Smooth muscle cell (in vitro differentiated cells): ENCODE data around the gene CILP2. TPM values are rescaled to one million over a fixed set of nuclear protein-coding genes. Genes with fewer than 3 reads are reported as not detected.

ENCODE experiments used
- DNase-seq: peaks from one replicate; lab custom pipeline; 2025; ENCODE audit not compliant: unreplicated experiment; lab: John Stamatoyannopoulos, UW
- H2AFZ ChIP-seq: fragments of 200-600 bp; sonication (generic); 2 replicates; pipeline ENCODE4 v1.6.0; 2016; ENCODE audit warnings: antibody characterized with exemption, low read depth, mild to moderate bottlenecking
- H3F3A ChIP-seq: fragments of 200-600 bp; sonication (generic); 2 replicates; pipeline ENCODE4 v1.6.0; 2017; ENCODE audit warnings: antibody characterized with exemption, low read depth
- H3K27ac ChIP-seq: fragments of 200-600 bp; sonication (generic); 2 replicates; pipeline ENCODE4 v1.5.1; 2016; ENCODE audit warnings: low read depth, mild to moderate bottlenecking
- H3K27me3 ChIP-seq: fragments of 200-600 bp; sonication (generic); 2 replicates; pipeline ENCODE4 v1.6.1; 2016; ENCODE audit warnings: low read depth, mild to moderate bottlenecking
- H3K36me3 ChIP-seq: fragments of 200-600 bp; sonication (generic); 2 replicates; pipeline ENCODE4 v1.5.1; 2016; ENCODE audit warnings: low read depth
- H3K4me1 ChIP-seq: fragments of 200-600 bp; sonication (generic); 2 replicates; pipeline ENCODE4 v1.5.1; 2016; ENCODE audit warnings: low read depth
- H3K4me2 ChIP-seq: fragments of 200-600 bp; sonication (generic); 2 replicates; pipeline ENCODE4 v1.6.0; 2016; ENCODE audit warnings: mild to moderate bottlenecking
- H3K4me3 ChIP-seq: fragments of 200-600 bp; sonication (generic); 2 replicates; pipeline ENCODE4 v1.5.1; 2016; ENCODE audit warnings: mild to moderate bottlenecking
- H3K79me2 ChIP-seq: fragments of 200-600 bp; sonication (generic); 2 replicates; pipeline ENCODE4 v1.6.0; 2016; ENCODE audit warnings: low read depth, mild to moderate bottlenecking
- H3K9ac ChIP-seq: fragments of 200-600 bp; sonication (generic); 2 replicates; pipeline ENCODE4 v1.6.0; 2016; ENCODE audit warnings: low read depth
- H3K9me3 ChIP-seq: fragments of 200-600 bp; sonication (generic); replicated peaks from 2 replicates; pipeline ENCODE4 v1.5.1; 2016; ENCODE audit warnings: low read depth
- H4K20me1 ChIP-seq: fragments of 200-600 bp; sonication (generic); 2 replicates; pipeline ENCODE4 v1.6.0; 2016; ENCODE audit warnings: low read depth
- WGBS: methylation state at CpG from one replicate; pipeline ENCODE4 v1.1.7; 2016; ENCODE audit warnings: low lambda C conversion rate; 5-methylcytosine and 5-hydroxymethylcytosine counted together
- polyA plus RNA-seq: library from polyadenylated mRNA; unstranded; fragments of >200 nt; fragmentation: Nextera tagmentation; extraction: Ambion mirVana; gene quantifications from 2 replicates; pipeline ENCODE4 v1.2.1, GENCODE V29; 2016
- total RNA-seq: library from RNA; depleted of rRNA; stranded (reverse); fragments of >200 nt; gene quantifications from 2 replicates; pipeline ENCODE4 v1.2.3, GENCODE V29; 2014
- TF ChIP-seq, protein P1 (sequence below): fragments of 200-600 bp; sonication (generic); IDR thresholded peaks from 2 replicates; pipeline ENCODE4 v1.5.1; 2017; ENCODE audit warnings: borderline replicate concordance, mild to moderate bottlenecking, antibody characterized with exemption; ENCODE audit not compliant: insufficient read depth, poor library complexity, severe bottlenecking

The CILP2 gene
- total and polyA plus RNA-seq, 2 experiments from 2014 or later: 27.2 to 95.0 TPM

DNA sequence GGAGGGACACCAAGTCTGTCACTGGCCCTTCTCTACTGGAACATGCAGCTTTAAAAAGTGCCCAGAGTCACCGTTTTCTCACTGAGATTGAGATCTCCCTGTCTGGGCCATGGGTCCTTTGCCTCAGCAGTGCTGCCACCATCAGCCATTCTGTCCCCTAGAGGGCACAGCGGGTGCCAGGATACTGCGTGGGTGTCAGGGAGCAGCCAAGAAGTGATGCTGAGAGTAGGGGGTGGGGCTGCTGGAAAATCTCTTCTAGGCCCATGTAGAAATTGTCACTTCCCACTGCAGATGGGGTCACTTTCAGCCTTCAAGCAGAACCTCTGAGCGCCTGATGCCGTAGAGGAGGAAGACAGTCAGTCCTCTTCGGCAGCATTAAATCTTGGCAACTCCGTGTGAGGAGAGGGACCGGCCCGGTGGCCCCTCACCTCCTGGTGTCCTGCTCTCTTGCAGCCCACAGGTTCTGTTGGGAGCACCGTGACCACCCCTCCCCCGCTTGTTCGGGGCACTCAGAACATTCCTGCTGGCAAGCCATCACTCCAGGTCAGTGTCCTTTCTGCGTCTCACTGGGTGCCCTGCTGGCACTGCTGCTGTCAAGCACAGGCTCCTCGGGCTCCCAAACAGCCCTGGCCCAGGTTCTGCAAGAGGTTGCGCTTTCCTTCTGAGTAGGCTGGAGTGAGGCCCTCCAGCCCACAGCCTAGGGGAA, 44.1 kb upstream of the CILP2 start:
- peaks cover 10% of the 10 kb centered on the region for H3F3A ChIP-seq
- peaks cover 5% of the 10 kb centered on the region for H3K4me1 ChIP-seq
- no peak overlapping the region for H2AFZ ChIP-seq
- DNase-seq: no peak
- TF ChIP-seq, protein P1, sequence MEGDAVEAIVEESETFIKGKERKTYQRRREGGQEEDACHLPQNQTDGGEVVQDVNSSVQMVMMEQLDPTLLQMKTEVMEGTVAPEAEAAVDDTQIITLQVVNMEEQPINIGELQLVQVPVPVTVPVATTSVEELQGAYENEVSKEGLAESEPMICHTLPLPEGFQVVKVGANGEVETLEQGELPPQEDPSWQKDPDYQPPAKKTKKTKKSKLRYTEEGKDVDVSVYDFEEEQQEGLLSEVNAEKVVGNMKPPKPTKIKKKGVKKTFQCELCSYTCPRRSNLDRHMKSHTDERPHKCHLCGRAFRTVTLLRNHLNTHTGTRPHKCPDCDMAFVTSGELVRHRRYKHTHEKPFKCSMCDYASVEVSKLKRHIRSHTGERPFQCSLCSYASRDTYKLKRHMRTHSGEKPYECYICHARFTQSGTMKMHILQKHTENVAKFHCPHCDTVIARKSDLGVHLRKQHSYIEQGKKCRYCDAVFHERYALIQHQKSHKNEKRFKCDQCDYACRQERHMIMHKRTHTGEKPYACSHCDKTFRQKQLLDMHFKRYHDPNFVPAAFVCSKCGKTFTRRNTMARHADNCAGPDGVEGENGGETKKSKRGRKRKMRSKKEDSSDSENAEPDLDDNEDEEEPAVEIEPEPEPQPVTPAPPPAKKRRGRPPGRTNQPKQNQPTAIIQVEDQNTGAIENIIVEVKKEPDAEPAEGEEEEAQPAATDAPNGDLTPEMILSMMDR: no peak
- H3K4me3 ChIP-seq: no peak overlapping the region
- H3K79me2 ChIP-seq: peaks cover 29% of the 10 kb centered on the region
- H3K27me3 ChIP-seq: no peaks in the 10 kb centered on the region
- 97% methylated on average over 15 of the region's 15 CpGs for WGBS
- H3K9ac ChIP-seq: no peak overlapping the region
- peaks cover 26% of the 10 kb centered on the region for H4K20me1 ChIP-seq
- H3K4me2 ChIP-seq: no peak overlapping the region
- H3K27ac ChIP-seq: no peak overlapping the region
- H3K36me3 ChIP-seq: no peaks in the 10 kb centered on the region
- H3K9me3 ChIP-seq: no peaks in the 10 kb centered on the region

DNA sequence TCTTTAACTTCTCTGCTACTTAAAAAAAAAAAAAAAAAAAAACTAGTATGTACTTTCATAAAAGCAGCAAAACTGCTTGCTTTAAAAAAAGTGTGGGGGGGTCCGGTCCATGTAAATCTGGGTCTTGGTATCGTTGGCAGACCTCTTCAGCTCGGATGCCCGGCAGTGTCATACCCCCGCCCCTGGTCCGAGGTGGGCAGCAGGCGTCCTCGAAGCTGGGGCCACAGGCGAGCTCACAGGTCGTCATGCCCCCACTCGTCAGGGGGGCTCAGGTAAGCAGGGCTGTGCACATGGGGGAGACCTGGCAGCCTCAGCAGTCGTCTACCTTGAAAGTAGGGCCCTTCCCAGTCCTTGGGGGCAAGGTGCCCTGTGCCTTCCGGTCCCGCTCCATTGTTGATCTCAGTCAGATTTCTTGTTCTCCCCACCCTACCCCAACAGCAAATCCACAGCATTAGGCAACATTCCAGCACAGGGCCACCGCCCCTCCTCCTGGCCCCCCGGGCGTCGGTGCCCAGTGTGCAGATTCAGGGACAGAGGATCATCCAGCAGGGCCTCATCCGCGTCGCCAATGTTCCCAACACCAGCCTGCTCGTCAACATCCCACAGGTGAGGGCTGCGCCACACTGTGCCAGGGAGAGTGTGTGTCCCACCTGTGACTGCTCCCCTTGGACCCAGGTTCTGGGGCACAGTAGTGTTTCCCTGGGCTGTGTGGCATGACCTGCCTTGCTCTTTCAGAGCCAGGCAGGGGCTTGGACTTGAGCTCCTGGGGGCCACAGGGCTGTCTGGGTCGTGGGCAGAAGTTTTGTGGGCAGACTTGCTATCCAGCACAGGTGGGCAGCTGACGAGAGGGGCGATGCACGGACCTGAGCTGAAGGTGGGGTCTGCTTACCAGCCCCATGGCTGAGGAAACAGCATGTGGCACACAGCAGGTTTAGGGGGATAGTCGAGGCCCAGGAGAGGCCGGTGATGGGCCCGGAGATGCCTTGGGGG, 42.2 kb upstream of the CILP2 start:
- Histone ChIP-seq H3K9me3 (no peaks in the 10 kb centered on the region), H3F3A (no peaks in the 10 kb centered on the region), H4K20me1 (peaks cover 21% of the 10 kb centered on the region), H2AFZ (no peak overlapping the region), H3K27ac (no peak overlapping the region), H3K79me2 (peaks cover 24% of the 10 kb centered on the region), H3K4me2 (no peak overlapping the region), H3K4me3 (no peak overlapping the region), H3K36me3 (no peaks in the 10 kb centered on the region), H3K9ac (no peak overlapping the region), H3K27me3 (no peaks in the 10 kb centered on the region), H3K4me1 (no peaks in the 10 kb centered on the region)
- DNase-seq: no peak
- TF ChIP-seq, protein P1: no peak
- 96% methylated on average over 30 of the region's 30 CpGs for WGBS

DNA sequence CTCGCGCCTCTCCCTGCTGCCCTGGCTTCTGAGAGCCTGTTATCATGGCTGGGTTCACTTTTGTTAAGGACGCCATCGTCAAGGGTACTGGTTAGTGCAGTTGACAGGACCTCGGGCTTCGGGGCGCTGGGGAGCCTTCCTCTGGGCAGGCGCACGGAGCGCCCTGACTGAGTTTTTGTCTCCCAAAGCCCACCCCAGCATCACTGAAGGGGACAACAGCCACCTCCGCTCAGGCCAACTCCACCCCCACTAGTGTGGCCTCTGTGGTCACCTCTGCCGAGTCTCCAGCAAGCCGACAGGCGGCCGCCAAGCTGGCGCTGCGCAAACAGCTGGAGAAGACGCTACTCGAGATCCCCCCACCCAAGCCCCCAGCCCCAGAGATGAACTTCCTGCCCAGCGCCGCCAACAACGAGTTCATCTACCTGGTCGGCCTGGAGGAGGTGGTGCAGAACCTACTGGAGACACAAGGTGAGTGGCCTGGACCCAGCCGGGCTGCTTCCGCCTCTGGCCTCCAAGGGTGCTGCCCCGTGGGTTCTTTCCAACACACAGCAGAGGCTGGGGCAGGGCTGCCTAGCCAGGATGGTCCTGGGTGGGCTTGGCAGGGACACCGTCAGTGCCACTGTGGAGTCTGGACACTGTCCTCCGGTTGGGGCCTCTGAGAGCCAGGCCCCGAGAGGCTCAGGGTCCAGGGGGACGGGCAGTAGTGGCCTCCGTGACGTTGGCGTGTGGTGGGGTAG, 39.6 kb upstream of the CILP2 start:
- WGBS: 98% methylated on average over 33 of the region's 33 CpGs
- no peaks in the 10 kb centered on the region for H3K36me3 ChIP-seq
- H3K9ac ChIP-seq: no peak overlapping the region

More for the DNA sequence above, 39.6 kb upstream of the CILP2 start:
- TF ChIP-seq, protein P1: no peak
- H2AFZ ChIP-seq: no peak overlapping the region
- H3F3A ChIP-seq: no peaks in the 10 kb centered on the region
- DNase-seq: no peak
- H3K27ac ChIP-seq: no peak overlapping the region
- no peak overlapping the region for H3K4me2 ChIP-seq
- H3K79me2 ChIP-seq: peaks cover 18% of the 10 kb centered on the region
- H3K4me3 ChIP-seq: no peak overlapping the region
- no peaks in the 10 kb centered on the region for H3K4me1 ChIP-seq
- H3K9me3 ChIP-seq: no peaks in the 10 kb centered on the region
- no peaks in the 10 kb centered on the region for H3K27me3 ChIP-seq
- H4K20me1 ChIP-seq: peaks cover 7% of the 10 kb centered on the region
